Measurements from ENCODE around the gene ZBTB9.
"Not testable (repeated sequence)": the region's sequence is repeated elsewhere in the genome, so short reads cannot be mapped to it uniquely, and the experiment has no call there.

Gene ZBTB9

DNA sequence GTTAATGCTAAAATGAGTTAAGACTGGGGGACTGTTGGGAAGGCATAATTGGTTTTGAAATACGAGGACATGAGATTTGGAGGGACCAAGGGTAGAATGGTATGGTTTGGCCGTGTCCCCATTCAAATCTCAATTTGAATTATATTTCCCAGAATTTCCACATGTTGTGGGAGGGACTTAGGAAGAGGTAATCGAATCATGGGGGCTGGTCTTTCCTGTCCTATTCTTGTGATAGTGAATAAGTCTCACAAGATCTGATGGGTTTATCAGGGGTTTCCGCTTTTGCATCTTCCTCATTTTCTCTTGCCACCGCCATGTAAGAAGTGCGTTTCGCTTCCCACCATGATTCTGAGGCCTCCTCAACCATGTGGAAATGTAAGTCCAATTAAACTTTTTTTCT lies 12.7 kb downstream of the ZBTB9 start:
- DNase-seq, result peak; percentile 38 to 58 (median 45)

DNA sequence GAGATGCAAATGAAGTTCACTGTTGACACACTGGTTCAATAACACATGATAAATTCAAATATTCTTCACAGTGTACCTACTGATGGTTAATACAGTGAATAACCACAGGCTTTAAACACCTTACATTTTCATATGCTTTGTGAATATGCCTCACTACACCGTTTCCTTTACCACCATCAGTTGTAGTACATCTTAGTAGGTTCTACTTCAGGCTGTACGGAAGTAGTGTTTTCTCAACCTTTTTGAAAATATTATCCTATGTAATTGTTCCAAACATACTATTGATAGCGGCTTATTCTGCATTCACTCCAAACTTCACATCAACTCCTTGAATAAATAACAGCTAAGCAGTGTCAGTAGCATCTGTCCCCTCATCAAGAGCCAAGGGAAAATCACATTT lies 15.3 kb downstream of the ZBTB9 start:
- DNase-seq, result no peak

DNA sequence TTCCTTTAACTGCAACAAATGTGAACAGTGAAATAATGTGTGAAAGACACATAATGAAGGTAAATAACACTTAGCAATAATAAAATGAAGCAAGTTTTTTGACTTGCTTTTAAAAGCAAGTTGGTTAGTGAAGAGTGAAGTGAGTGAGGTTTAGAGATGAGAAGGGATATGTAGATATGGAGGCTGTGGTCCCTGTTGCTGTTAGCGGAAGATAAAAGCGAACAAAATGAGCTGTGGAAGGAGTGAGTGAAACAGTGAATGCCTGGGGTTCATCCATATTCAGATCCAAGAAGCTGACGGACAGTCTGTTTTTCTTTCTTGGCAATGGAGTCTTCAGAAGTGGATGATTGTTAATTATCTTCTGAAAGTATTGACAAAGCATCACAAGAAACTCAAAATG lies 23.5 kb downstream of the ZBTB9 start:
- DNase-seq, result no peak

DNA sequence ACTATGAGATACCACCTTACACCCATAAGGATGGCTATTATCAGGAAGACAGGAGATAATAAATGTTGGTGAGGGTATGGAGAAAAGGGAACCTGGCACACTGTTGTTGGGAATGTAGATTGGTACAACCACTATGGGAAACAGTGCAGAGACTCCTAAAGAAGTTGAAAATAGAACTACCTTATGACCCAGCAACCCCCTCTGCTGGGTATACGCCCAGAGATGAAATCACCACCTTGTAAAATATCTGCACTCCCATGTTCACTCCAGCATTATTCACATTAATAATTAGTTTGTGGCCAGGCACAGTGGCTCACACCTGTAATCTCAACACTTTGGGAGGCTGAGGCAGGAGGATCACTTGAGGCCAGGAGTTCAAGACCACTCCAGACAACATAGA lies 26.8 kb downstream of the ZBTB9 start:
- peak in 2 of 3 donors; percentile 10 to 24 for DNase-seq

DNA sequence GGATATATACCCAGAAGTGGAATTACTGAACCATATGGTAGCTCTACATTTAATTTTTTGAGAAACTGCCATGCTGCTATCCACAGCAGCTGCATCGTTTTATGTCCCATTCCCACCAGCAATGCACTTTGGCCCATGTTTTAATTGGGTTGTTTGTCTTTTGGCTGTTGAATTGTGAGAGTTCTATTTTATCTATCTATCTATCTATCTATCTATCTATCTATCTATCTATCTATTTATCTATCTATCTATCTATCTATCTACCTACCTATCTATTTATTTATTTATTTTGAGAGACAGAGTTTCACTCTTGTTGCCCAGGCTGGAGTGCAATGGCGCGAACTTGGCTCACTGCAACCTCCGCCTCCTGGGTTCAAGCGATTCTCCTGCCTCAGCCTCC lies 28.2 kb downstream of the ZBTB9 start:
- not testable (repeated sequence) for DNase-seq

DNA sequence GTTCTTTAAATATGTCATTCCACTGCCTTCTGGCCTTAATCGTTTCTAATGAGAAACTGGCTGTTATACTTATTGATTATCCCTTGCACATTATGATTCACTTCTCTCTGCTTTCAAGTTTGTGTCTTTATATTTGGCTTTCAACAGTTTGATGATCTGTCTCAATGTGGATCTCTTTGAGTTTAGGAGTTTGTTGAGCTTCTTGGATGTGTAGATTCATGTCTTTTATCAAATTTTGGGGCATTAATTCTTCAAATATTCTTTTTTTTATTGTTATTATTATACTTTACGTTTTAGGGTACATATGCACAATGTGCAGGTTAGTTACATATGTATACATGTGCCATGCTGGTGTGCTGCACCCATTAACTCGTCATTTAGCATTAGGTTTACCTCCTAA lies 29.3 kb downstream of the ZBTB9 start:
- no peak for DNase-seq

DNA sequence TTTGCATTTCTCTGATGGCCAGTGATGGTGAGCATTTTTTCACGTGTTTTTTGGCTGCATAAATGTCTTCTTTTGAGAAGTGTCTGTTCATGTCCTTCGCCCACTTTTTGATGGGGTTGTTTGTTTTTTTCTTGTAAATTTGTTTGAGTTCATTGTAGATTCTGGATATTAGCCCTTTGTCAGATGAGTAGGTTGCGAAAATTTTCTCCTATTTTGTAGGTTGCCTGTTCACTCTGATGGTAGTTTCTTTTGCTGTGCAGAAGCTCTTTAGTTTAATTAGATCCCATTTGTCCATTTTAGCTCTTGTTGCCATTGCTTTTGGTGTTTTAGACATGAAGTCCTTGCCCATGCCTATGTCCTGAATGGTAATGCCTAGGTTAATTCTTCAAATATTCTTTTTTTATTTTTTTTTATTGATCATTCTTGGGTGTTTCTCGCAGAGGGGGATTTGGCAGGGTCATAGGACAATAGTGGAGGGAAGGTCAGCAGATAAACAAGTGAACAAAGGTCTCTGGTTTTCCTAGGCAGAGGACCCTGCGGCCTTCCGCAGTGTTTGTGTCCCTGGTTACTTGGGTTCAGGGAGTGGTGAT lies 30.4 kb downstream of the ZBTB9 start:
- not testable (repeated sequence) for DNase-seq

DNA sequence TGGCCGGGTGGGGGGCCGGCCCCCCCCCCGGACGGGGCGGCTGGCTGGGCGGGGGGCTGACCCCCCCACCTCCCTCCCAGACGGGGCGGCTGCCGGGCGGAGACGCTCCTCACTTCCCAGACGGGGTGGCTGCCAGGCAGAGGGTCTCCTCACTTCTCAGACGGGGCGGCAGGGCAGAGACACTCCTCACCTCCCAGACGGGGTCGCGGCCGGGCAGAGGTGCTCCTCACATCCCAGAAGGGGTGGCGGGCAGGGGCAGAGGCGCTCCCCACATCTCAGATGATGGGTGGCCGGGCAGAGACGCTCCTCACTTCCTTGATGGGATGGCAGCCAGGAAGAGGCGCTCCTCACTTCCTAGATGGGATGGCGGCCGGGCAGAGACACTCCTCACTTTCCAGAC lies 31.3 kb downstream of the ZBTB9 start:
- not testable (repeated sequence) for DNase-seq

DNA sequence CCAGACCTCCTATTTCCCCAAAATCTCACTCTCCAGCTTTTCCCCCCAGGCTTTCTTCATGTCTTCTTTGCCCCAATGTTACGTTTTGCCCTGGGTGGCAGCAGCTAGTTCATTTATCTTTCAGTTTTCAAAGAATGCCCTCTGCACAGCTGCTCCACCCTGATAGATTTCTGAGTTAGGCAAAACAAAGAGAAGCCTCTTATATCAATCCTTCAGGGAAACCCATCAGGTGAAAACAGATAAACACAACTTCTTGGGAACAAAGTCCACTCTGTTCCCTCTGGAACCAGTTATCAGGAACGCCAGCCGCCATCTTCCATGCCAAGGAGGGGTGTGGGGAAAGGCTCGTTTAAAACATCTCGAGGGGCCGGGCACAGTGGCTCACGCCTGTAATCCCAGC lies 34.0 kb downstream of the ZBTB9 start:
- no peak for DNase-seq

DNA sequence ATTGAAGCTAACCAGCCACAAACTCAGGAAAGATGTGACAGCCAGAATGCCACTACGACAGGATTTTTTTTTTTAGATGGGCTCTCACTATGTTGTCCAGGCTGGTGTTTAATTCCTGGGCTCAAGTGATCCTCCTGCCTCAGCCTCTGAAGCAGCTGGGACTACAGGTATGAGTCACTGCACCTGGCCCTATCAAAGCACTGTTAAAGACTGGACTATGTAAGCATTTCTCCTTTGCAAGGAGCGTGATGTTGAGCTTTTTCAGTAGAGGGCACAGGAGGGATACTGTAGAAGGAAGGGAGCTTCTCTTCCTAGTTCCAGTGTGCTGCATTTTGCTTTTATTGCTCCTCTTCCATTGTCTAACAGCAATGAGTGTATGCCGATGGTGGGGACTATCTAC lies 35.8 kb downstream of the ZBTB9 start:
- no peak for DNase-seq

DNA sequence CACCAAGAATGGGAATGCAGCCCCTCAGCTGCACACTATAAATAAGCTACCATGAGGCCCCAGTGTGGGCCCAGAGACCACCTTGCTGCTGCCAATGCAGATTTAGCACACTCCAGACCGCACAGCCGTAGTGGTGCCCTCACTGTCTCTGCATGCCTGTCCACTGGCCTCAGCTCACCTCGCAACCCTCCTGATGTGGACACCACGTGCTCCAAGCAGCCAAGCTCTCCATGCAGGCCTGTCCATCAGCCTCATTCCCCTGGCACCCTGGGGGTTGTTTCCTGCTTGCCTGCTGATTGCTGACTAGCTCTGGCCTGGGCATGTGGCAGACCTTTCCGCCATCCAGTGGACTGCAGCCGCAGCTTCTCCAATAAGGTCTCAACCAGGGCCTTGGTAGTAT lies 36.2 kb downstream of the ZBTB9 start:
- no peak for DNase-seq

DNA sequence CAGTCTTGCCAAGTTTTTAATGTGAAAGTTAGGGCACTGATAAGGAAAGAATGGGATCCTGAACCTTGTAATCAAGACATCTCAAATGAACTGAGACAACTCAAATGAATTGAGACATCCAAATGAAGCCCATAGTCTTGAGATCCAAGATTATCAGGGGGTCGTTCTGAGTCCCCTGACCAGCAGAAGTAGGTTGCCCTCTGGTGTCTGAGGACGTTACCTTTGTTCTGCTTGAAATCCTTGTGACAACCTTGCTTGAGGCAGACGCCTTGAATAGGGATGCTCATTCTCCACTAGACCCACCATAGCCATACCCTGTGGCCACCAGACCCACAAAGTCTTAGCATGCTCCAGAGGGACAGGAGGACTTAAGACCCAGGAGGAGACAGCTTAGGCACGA lies 37.7 kb downstream of the ZBTB9 start:
- no peak for DNase-seq

DNA sequence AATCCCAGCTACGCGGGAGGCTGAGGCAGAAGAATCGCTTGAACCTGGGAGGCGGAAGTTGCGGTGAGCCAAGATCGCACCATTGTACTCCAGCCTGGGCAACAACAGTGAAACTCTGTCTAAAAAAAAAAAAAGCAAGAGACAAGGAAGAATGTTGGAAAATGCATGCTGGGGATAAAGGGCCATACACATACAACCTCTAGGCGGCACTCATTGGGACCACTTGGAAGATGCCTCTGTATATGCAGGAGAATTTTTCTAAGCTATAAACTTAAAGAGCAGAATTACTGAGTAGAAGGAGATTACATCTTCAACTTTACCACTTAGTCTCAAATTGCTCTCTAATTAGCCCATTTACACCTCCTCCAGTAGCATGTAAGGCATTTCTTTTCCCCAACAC lies 42.8 kb downstream of the ZBTB9 start:
- DNase-seq, result no peak

DNA sequence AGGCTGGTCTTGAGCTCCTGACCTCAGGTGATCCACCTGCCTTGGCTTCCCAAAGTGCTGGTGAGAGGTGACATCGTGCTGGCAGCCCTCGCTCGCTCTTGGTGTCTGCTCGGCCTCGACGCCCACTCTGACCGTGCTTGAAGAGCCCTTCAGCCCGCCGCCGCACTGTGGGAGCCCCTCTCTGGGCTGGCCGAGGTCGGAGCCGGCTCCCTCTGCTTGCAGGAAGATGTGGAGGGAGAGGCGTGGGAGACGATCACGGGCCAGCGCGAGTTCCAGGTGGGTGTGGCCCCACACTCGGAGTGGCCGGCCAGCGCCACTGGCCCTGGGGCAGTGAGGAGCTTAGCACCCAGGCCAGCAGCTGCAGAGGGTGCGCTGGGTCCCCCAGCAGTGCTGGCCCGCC lies 48.1 kb downstream of the ZBTB9 start:
- DNase-seq, result no peak

DNA sequence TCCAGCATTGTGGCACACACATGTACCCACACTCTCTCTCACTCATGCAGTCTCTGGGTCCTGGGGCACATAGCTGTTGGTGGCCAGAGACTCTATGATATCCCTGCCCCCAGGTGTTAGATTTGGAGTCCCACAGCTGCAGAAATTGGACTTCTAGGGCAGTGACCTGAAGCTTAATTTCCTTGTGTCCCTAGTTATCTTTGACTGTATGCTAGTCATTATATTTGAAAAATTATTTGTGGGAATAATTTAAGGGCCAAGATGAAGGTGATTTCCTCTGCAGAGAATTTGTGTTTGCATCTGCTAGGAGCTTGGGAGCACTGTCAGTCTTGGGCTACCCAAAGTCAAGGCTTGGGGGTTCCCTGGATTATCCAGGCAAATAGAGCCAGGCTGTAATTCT lies 50.1 kb downstream of the ZBTB9 start:
- DNase-seq, result no peak

DNA sequence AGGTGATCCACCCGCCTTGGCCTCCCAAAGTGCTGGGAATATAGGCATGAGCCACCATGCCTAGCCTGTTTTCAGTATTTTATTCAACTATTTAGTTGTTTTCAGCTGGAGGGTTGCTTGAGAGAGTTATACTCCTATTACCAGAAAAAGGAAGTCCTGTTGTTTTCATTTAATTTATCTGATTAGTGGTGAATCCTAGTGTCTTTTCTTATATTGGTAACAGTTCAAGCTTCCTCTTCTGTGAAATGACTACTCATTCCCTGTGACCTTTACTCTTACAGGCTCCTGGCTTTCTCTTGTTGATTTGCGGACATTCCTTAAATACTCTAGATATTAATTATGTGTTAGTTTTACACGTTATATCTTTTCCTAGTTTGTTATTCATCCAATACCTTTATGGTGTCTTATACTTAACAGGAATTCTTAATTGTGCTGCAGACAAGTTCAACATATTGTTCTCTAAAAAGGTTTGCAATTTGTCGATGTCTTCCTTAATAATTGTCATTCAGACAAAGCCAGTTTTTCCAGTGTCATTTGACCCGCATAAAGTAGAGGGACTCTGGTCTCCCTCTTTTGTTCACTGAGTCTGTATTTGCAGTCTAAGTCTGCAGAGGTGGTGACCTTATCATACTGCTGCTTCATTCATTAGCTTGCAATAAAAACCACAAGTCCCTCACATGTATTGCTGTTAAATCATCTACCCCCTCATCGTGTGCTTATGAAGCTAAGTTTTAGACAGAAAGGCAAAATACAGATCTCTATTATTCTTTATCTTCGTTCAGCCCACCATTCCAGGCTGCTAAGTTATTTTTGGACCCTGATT lies 51.4 kb downstream of the ZBTB9 start:
- peak in 2 of 3 donors; percentile 40 to 52 for DNase-seq

Data from suppressor macrophage treated with lipopolysaccharide for 1 hour (primary cell).